ENCODE results near the gene INHBB.

- TF ChIP-seq NR3C1 (IDR thresholded peaks at IDR 0.05) (no peak), POLR2A (IDR thresholded peaks at IDR 0.05; ENCODE audit: low read length) (no peak), USF2 (IDR thresholded peaks at IDR 0.05) (no peak), CTCF (IDR thresholded peaks at IDR 0.05) (no peak), HOXA7 (CRISPR knock-in tag; IDR thresholded peaks at IDR 0.05) (no peak), JUN (IDR thresholded peaks at IDR 0.05) (no peak), ESRRA (IDR thresholded peaks at IDR 0.05; ENCODE audit: borderline replicate concordance, low read length) (no peak), SMC3 (IDR thresholded peaks at IDR 0.05) (no peak), HDAC2 (IDR thresholded peaks at IDR 0.05) (no peak), KDM5A (IDR thresholded peaks at IDR 0.05) (no peak), MAX (IDR thresholded peaks at IDR 0.05) (no peak), HMGXB4 (CRISPR knock-in tag; IDR thresholded peaks at IDR 0.05; ENCODE audit: borderline replicate concordance) (no peak)
These were observed 45.6 kb upstream of the INHBB start for GRCh38 chr2:120300385-120300784.
